SK-N-MC (cell line): ENCODE measurements around the gene TAB2.

Experiments used
- EZH2 ChIP-seq: fragments of 200-600 bp; sonication (generic); IDR thresholded peaks from one replicate; pipeline ENCODE4 v1.6.1; 2017; ENCODE audit warnings: antibody characterized with exemption
- POLR2AphosphoS5 ChIP-seq: IDR thresholded peaks from 2 replicates; pipeline ENCODE4 v1.6.1; 2012; ENCODE audit warnings: mild to moderate bottlenecking, low read depth, low read length, borderline replicate concordance

DNA sequence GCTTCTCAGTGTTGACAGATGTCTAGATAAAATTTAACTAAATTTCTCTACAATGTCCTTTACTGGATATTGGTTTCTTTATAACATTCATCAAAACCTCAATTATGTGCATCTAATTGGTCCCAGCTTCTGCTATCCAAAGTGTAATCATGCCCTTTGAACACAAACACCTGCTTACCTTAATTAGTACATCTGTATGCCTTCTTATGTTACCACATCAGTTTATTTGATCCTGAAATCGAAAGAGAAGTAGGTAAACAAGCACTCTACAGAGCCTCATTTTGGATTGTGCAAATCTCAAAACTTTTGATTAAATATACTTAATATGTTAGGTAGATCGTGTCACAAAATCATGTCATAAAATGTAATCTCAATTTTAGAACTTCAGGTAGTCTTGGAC, 36.5 kb downstream of the TAB2 start:
- TF ChIP-seq EZH2 (no peak), POLR2AphosphoS5 (no peak)
